ENCODE results near the gene SMYD3.

DNA sequence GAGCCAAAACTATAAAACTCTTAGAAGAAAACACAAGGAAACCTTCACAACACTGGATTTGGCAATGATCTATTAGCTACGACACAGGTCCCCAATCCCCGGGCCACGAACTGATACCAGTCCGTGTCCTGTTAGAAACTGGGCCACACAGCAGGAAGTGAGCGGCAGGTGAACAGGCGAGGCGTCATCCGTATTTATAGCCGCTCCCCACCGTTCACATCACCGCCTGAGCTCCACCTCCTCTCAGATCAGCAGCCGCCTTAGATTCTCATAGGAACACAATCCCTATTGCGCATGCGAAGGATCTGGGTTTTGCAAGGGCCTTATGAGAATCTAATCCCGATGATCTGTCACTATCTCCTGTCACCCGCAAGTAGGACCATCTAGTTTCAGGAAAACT lies 47.1 kb upstream of the SMYD3 start:
- no peak for TF ChIP-seq EZH2 (IDR thresholded peaks at IDR 0.05; ENCODE audit: borderline replicate concordance, low read depth, low read length, severe bottlenecking)
- TF ChIP-seq, protein P1, sequence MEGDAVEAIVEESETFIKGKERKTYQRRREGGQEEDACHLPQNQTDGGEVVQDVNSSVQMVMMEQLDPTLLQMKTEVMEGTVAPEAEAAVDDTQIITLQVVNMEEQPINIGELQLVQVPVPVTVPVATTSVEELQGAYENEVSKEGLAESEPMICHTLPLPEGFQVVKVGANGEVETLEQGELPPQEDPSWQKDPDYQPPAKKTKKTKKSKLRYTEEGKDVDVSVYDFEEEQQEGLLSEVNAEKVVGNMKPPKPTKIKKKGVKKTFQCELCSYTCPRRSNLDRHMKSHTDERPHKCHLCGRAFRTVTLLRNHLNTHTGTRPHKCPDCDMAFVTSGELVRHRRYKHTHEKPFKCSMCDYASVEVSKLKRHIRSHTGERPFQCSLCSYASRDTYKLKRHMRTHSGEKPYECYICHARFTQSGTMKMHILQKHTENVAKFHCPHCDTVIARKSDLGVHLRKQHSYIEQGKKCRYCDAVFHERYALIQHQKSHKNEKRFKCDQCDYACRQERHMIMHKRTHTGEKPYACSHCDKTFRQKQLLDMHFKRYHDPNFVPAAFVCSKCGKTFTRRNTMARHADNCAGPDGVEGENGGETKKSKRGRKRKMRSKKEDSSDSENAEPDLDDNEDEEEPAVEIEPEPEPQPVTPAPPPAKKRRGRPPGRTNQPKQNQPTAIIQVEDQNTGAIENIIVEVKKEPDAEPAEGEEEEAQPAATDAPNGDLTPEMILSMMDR (IDR thresholded peaks at IDR 0.05; ENCODE audit: borderline replicate concordance, extremely low read depth, low read length, poor library complexity, severe bottlenecking) = no peak

Measured in DND-41 (cell line).